Karpas-422 (cell line): ENCODE data around the gene BRAT1. TPM values are rescaled to one million over a fixed set of nuclear protein-coding genes. Genes with fewer than 3 reads are reported as not detected.

Source experiments
- DNase-seq: peaks from one replicate; pipeline ENCODE4 v3.0.0-alpha.2; 2015
- H2AFZ ChIP-seq: fragments of 200-600 bp; sonication (generic); 2 replicates; pipeline ENCODE4 v1.6.1; 2014; ENCODE audit warnings: antibody characterized with exemption, low read length, mixed read lengths
- H3K27ac ChIP-seq: fragments of 200-600 bp; sonication (generic); 2 replicates; pipeline ENCODE4 v1.5.1; 2014; ENCODE audit warnings: mild to moderate bottlenecking, low read length, moderate library complexity
- H3K27me3 ChIP-seq: fragments of 200-600 bp; sonication (generic); 2 replicates; pipeline ENCODE4 v1.6.1; 2014; ENCODE audit warnings: low read length, mixed read lengths
- H3K36me3 ChIP-seq: fragments of 200-600 bp; sonication (generic); 2 replicates; pipeline ENCODE4 v1.6.1; 2014; ENCODE audit warnings: low read length, mixed read lengths; ENCODE audit not compliant: insufficient read depth
- H3K4me1 ChIP-seq: fragments of 200-600 bp; sonication (generic); 2 replicates; pipeline ENCODE4 v1.6.1; 2014; ENCODE audit warnings: mild to moderate bottlenecking, low read length, mixed read lengths
- H3K4me2 ChIP-seq: fragments of 200-600 bp; sonication (generic); 2 replicates; pipeline ENCODE4 v1.6.1; 2014; ENCODE audit warnings: low read length, low read depth, mild to moderate bottlenecking; ENCODE audit not compliant: poor library complexity, severe bottlenecking
- H3K4me3 ChIP-seq: fragments of 200-600 bp; sonication (generic); 2 replicates; pipeline ENCODE4 v1.5.1; 2014; ENCODE audit warnings: mild to moderate bottlenecking, antibody characterized with exemption, low read length, mixed read lengths
- H3K79me2 ChIP-seq: fragments of 200-600 bp; sonication (generic); 2 replicates; pipeline ENCODE4 v1.6.1; 2014; ENCODE audit warnings: mild to moderate bottlenecking, low read length, mixed read lengths
- H3K9ac ChIP-seq: fragments of 200-600 bp; sonication (generic); 2 replicates; pipeline ENCODE4 v1.6.0; 2014; ENCODE audit warnings: low read length
- H3K9me2 ChIP-seq: fragments of 200-600 bp; sonication (generic), shearing (Covaris generic); replicated peaks from 2 replicates; pipeline ENCODE4 v1.6.0; 2014; ENCODE audit warnings: mild to moderate bottlenecking, low read length, moderate library complexity; ENCODE audit not compliant: insufficient read depth
- H3K9me3 ChIP-seq: fragments of 300-700, 200-600 bp; sonication (generic); 2 replicates; pipeline ENCODE4 v1.6.1; 2014; ENCODE audit warnings: low read length, mixed read lengths
- H4K20me1 ChIP-seq: fragments of 200-600 bp; sonication (generic); 2 replicates; pipeline ENCODE4 v1.6.1; 2014; ENCODE audit warnings: mild to moderate bottlenecking, antibody characterized with exemption, low read length, low read depth; ENCODE audit not compliant: insufficient read depth
- total RNA-seq: library from RNA; depleted of rRNA; stranded (reverse); fragments of >200 nt; shearing (Covaris generic); gene quantifications from 2 replicates; pipeline ENCODE4 v1.2.3, GENCODE V29; 2014; ENCODE audit warnings: low replicate concordance

The BRAT1 gene
- total RNA-seq, 1 experiment from 2014 or later: 10.5 TPM

DNA sequence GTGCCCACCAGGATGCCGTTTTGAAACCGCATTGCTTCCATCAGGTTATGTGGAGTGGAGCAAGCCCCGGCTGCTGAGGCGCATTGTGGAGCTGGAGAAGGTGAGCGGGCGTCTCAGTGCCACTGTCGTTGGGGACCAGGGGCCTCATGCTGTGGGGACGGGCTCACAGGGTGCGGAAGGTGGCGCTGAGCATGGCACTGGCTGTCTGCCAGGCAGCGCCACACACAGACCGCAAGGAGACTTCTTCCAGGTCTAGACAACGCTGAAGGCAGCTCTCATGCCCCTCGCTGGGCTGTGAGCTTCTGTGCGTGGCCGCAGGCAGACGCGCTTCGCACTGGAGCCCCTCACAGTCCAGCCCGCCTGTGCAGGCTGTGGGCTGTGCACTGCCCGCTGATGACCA, 32.5 kb upstream of the BRAT1 start:
- Histone ChIP-seq H3K4me2 (no peak overlapping the region), H3K79me2 (no peaks in the 10 kb centered on the region), H3K36me3 (no peaks in the 10 kb centered on the region)

DNA sequence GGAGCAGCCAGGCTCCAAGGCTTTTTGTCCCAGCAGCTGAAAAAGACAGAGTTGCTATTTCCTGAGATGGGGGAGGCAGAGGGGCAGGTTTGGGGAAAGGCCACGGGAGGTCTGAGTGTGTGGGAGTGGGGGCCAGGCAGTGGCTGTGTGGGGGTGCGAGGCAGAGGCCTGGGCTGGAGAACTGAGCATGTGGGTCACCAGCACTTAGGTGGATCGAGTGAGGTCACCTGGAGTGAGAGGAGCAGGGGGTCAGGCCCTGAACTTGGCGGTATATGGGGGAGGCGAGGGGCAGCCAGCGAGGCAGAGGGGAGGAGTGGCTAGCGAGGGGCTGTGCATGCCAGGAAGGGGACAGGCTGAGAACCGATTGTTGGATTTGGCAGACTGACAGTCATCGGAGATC, 31.8 kb upstream of the BRAT1 start:
- Histone ChIP-seq H3K79me2 (no peaks in the 10 kb centered on the region), H3K9me3 (no peaks in the 10 kb centered on the region), H3K9ac (no peak overlapping the region), H3K27me3 (no peaks in the 10 kb centered on the region), H3K4me1 (no peaks in the 10 kb centered on the region), H3K9me2 (no peaks in the 10 kb centered on the region), H3K4me3 (no peak overlapping the region), H4K20me1 (no peaks in the 10 kb centered on the region), H3K36me3 (no peaks in the 10 kb centered on the region), H2AFZ (no peak overlapping the region), H3K4me2 (no peak overlapping the region), H3K27ac (no peak overlapping the region)
- no peak for DNase-seq

More for the DNA sequence above, 32.5 kb upstream of the BRAT1 start:
- Histone ChIP-seq H4K20me1 (no peaks in the 10 kb centered on the region), H3K27ac (no peak overlapping the region), H3K9ac (no peak overlapping the region), H3K9me3 (no peaks in the 10 kb centered on the region), H2AFZ (no peak overlapping the region), H3K27me3 (no peaks in the 10 kb centered on the region), H3K9me2 (no peaks in the 10 kb centered on the region), H3K4me1 (no peaks in the 10 kb centered on the region), H3K4me3 (no peak overlapping the region)
- no peak for DNase-seq

- H3K9me3 ChIP-seq: no peaks in the 10 kb centered on the region
- no peaks in the 10 kb centered on the region for H3K79me2 ChIP-seq
- H3K9me2 ChIP-seq: no peaks in the 10 kb centered on the region
- no peak overlapping the region for H3K27ac ChIP-seq
- H3K27me3 ChIP-seq: no peaks in the 10 kb centered on the region
- no peak overlapping the region for H3K4me3 ChIP-seq
- no peak overlapping the region for H2AFZ ChIP-seq
- no peak overlapping the region for H3K9ac ChIP-seq
- no peaks in the 10 kb centered on the region for H3K4me1 ChIP-seq
- no peaks in the 10 kb centered on the region for H4K20me1 ChIP-seq
- no peak overlapping the region for H3K4me2 ChIP-seq
- DNase-seq: no peak
- no peaks in the 10 kb centered on the region for H3K36me3 ChIP-seq
Measured at GRCh38 chr7:2586326-2587020, 31.1 kb upstream of the BRAT1 start.

- Histone ChIP-seq H3K4me3 (no peak overlapping the region), H3K4me2 (no peak overlapping the region), H3K36me3 (no peaks in the 10 kb centered on the region), H3K9me3 (no peaks in the 10 kb centered on the region), H3K27me3 (no peaks in the 10 kb centered on the region), H2AFZ (no peak overlapping the region), H4K20me1 (no peaks in the 10 kb centered on the region), H3K4me1 (no peaks in the 10 kb centered on the region), H3K9me2 (no peaks in the 10 kb centered on the region), H3K9ac (no peak overlapping the region), H3K79me2 (no peaks in the 10 kb centered on the region), H3K27ac (no peak overlapping the region)
- no peak for DNase-seq
Measured at GRCh38 chr7:2585446-2585845, 30.1 kb upstream of the BRAT1 start.

DNA sequence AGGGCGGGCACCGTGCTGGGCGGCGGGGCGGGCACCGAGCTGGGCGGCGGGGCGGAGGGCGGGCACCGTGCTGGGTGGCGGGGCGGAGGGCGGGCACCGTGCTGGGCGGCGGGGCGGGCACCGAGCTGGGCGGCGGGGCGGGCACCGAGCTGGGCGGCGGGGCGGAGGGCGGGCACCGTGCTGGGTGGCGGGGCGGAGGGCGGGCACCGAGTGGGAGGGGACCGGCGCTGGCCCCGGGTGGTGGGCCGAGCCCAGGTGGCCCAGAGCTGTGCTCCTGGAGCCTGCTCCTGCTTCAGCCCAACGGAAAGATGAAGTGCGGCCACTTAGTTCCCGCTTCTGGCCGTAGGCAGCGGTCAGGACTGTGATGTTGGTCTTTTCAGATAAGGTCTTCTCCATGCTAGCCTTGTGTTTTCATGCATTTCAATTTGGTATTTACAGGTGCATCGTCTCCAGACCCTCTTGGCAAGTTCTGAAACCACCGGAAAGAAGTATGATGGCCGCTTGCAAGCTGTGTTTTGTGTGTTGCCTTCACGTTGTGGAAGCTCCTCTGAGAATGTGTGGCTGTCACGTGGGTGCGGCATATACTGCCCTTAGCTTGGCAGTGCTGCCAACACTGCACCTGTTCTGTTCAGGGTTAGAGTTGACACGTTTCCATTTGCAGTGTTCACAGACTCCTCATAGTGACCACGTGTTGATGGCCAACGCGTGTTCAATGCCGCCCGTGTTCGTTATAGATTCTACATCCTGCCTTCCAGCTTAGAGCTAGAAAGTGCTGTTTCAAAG, 28.7 kb upstream of the BRAT1 start:
- no peak overlapping the region for H3K27ac ChIP-seq

GRCh38 chr7:2582006-2582735, 26.8 kb upstream of the BRAT1 start:
- no peak overlapping the region for H3K4me3 ChIP-seq
- no peaks in the 10 kb centered on the region for H3K9me3 ChIP-seq
- H3K4me1 ChIP-seq: no peaks in the 10 kb centered on the region
- H3K27ac ChIP-seq: no peak overlapping the region
- no peaks in the 10 kb centered on the region for H3K36me3 ChIP-seq
- H3K79me2 ChIP-seq: no peaks in the 10 kb centered on the region
- H3K27me3 ChIP-seq: no peaks in the 10 kb centered on the region
- DNase-seq: no peak
- no peaks in the 10 kb centered on the region for H3K9me2 ChIP-seq
- H2AFZ ChIP-seq: no peak overlapping the region
- no peaks in the 10 kb centered on the region for H4K20me1 ChIP-seq
- no peak overlapping the region for H3K9ac ChIP-seq
- H3K4me2 ChIP-seq: no peak overlapping the region

More for the DNA sequence above, 28.7 kb upstream of the BRAT1 start:
- Histone ChIP-seq H3K9me2 (no peaks in the 10 kb centered on the region), H3K9me3 (no peaks in the 10 kb centered on the region), H3K4me1 (no peaks in the 10 kb centered on the region), H3K36me3 (no peaks in the 10 kb centered on the region), H2AFZ (no peak overlapping the region), H3K4me3 (no peak overlapping the region), H3K4me2 (no peak overlapping the region), H3K27me3 (no peaks in the 10 kb centered on the region), H4K20me1 (no peaks in the 10 kb centered on the region), H3K9ac (no peak overlapping the region), H3K79me2 (no peaks in the 10 kb centered on the region)
- no peak for DNase-seq

DNA sequence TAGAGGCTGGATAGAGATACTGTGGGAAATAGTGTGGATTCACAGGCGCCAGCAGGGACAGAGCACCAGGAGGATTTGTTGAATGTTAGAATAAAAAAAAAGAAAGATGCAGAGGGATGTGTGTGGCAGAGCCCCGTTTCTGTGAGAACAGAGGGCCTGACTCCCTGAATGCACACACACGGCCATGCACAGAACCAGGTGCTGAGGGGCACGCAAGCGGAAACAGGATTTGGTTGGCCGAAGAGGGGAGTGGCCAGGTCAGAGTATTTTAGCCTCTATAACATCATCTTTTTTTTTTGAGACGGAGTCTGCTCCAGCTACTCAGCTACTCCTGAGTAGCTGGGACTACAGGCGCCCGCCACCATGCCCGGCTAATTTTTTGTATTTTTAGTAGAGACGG, 25.3 kb upstream of the BRAT1 start:
- no peak overlapping the region for H3K4me3 ChIP-seq

More for the DNA sequence above, 25.3 kb upstream of the BRAT1 start:
- Histone ChIP-seq H3K9me2 (no peaks in the 10 kb centered on the region), H3K27me3 (no peaks in the 10 kb centered on the region), H3K9ac (no peak overlapping the region), H2AFZ (no peak overlapping the region), H3K9me3 (no peaks in the 10 kb centered on the region), H3K27ac (no peak overlapping the region), H3K79me2 (no peaks in the 10 kb centered on the region), H3K4me2 (no peak overlapping the region), H4K20me1 (no peaks in the 10 kb centered on the region), H3K4me1 (no peaks in the 10 kb centered on the region), H3K36me3 (no peaks in the 10 kb centered on the region)
- DNase-seq: no peak
